HepG2 (cell line): ENCODE results near the gene PLEKHM2. TPM values are rescaled to one million over a fixed set of nuclear protein-coding genes. Genes with fewer than 3 reads are reported as not detected.

Source experiments
- ATAC-seq: fragments of 200-7000 bp; cut with Tn5 transposase; 3 replicates; pipeline ENCODE4 v1.9.1; 2020; ENCODE audit warnings: mild to moderate bottlenecking, moderate library complexity
- BruUV-seq: library from RNA; stranded (reverse); fragments of 400-500 nt; replicated peaks from 2 replicates; lab custom pipeline; 2021; lab: Mats Ljungman, UMichigan
- CTCF ChIA-PET: fragments of 300-600 bp; formaldehyde crosslinking; extraction: SDS; loops from one replicate; lab custom pipeline; 2021; ENCODE audit warnings: low total read pairs, inconsistent platforms, low intra/inter-chr PET ratio; lab: Yijun Ruan, JAX
- POLR2A ChIA-PET: fragments of 350-600 bp; sonication (Branson Sonifier 250); formaldehyde crosslinking; loops from one replicate; lab custom pipeline; 2020; ENCODE audit warnings: antibody characterized with exemption, inconsistent platforms; lab: Yijun Ruan, JAX
- DNase-seq: peaks from one replicate; pipeline ENCODE4 v3.0.0-alpha.2; 2015; ENCODE audit warnings: low spot score
- FAIRE-seq: peaks from 3 replicates; lab custom pipeline; 2011; peaks lifted over from hg19 to GRCh38; lab: Jason Lieb, UNC
- H2AFZ ChIP-seq: one replicate; pipeline ENCODE4 v1.6.1; 2011; ENCODE audit warnings: low read length, inconsistent platforms
- H3K27ac ChIP-seq: fragments of 300-600 bp; 3 replicates; pipeline ENCODE4 v1.8.0; 2011; ENCODE audit warnings: mixed run types, mild to moderate bottlenecking, mixed read lengths, low read length, inconsistent platforms; ENCODE audit not compliant: insufficient read depth; ENCODE audit errors: extremely low read length
- H3K27me3 ChIP-seq, 2 experiments: fragments of 200-600 bp in 1 of 2; 2 replicates in 1 of 2; 3 replicates in 1 of 2; pipeline versions ENCODE4 v1.6.0 to v1.8.0; 2011; ENCODE audit warnings: low read length in 2 of 2, mild to moderate bottlenecking in 2 of 2, moderate library complexity in 2 of 2, inconsistent platforms in 1 of 2; ENCODE audit not compliant: insufficient read depth in 2 of 2, control insufficient read depth in 1 of 2
- H3K36me3 ChIP-seq, 2 experiments: fragments of 200-600 bp in 1 of 2; replicated peaks in 1 of 2; 2 replicates in 1 of 2; 3 replicates in 1 of 2; pipeline versions ENCODE4 v1.5.1 to v1.8.0; 2011; ENCODE audit warnings: low read length in 2 of 2, inconsistent platforms in 1 of 2; ENCODE audit not compliant: insufficient read depth in 2 of 2, control insufficient read depth in 1 of 2
- H3K4me1 ChIP-seq: 2 replicates; pipeline ENCODE4 v1.5.1; 2012; ENCODE audit warnings: low read length, inconsistent platforms; ENCODE audit not compliant: insufficient read depth
- H3K4me2 ChIP-seq: 2 replicates; pipeline ENCODE4 v1.6.0; 2011; ENCODE audit warnings: low read depth, low read length, inconsistent platforms
- H3K4me3 ChIP-seq, 3 experiments: fragments of 200-600 bp in 1 of 3; sonication (generic), shearing (Covaris generic) in 1 of 3; replicated peaks in 1 of 3; 2 replicates each; pipeline ENCODE4 v1.5.1; 2011 to 2016; ENCODE audit warnings: low read length in 3 of 3, inconsistent platforms in 2 of 3, low read depth in 2 of 3, mild to moderate bottlenecking in 2 of 3, control low read depth in 1 of 3, mixed read lengths in 1 of 3; ENCODE audit not compliant: insufficient read depth in 1 of 3
- H3K79me2 ChIP-seq: one replicate; pipeline ENCODE4 v1.6.1; 2011; ENCODE audit warnings: low read length, inconsistent platforms; ENCODE audit not compliant: insufficient read depth
- H3K9ac ChIP-seq: 2 replicates; pipeline ENCODE4 v1.6.0; 2011; ENCODE audit warnings: mild to moderate bottlenecking, low read depth, low read length, inconsistent platforms; ENCODE audit not compliant: insufficient read depth
- H3K9me3 ChIP-seq: 2 replicates; pipeline ENCODE4 v1.5.1; 2012; ENCODE audit warnings: mild to moderate bottlenecking, low read length
- H4K20me1 ChIP-seq: 2 replicates; pipeline ENCODE4 v1.6.0; 2011; ENCODE audit warnings: inconsistent platforms, mild to moderate bottlenecking, low read length, moderate library complexity; ENCODE audit not compliant: insufficient read depth
- CENPT ChIP-seq: sonication (generic); formaldehyde crosslinking; IDR thresholded peaks from 2 replicates; pipeline ENCODE4 v1.8.0; 2022; ENCODE audit warnings: low read depth, mild to moderate bottlenecking, moderate library complexity, missing genetic modification reagents
- STAG1 ChIP-seq: sonication (generic); formaldehyde crosslinking; IDR thresholded peaks from 2 replicates; pipeline ENCODE4 v1.4.0; 2020; ENCODE audit warnings: missing genetic modification reagents
- ZNF121 ChIP-seq: sonication (generic); formaldehyde crosslinking; IDR thresholded peaks from 2 replicates; pipeline ENCODE4 v1.5.0; 2020; ENCODE audit warnings: mild to moderate bottlenecking, missing genetic modification reagents
- WGBS: methylation state at CpG from one replicate; pipeline ENCODE4 v1.1.6; 2017; ENCODE audit warnings: low lambda C conversion rate; 5-methylcytosine and 5-hydroxymethylcytosine counted together
- in situ Hi-C: cut with HindIII; loops from 2 replicates; pipeline ENCODE4 v1.10.0; 2017; ENCODE audit warnings: low pct_unique_long_range_greater_than_20kb; ENCODE audit not compliant: extremely low pct_ligation_motif_present
- intact Hi-C: fragments of 100-400 bp; cut with micrococcal nuclease; formaldehyde crosslinking; loops from one replicate; pipeline ENCODE4 v1.10.0; 2022; ENCODE audit not compliant: unreplicated experiment
- polyA plus RNA-seq, 8 experiments: library from polyadenylated mRNA; depleted of rRNA in 3 of 8; stranded (reverse) in 7 of 8; unstranded in 1 of 8; fragments of >200 nt; fragmentation: Illumina TruSeq in 4 of 8; extraction: Trizol in 4 of 8; gene quantifications; 2 replicates each; pipeline versions ENCODE4 v1.2.1 to v1.2.3, GENCODE V29; 2011 to 2016; ENCODE audit warnings: low read depth in 4 of 8, missing spikeins in 1 of 8, mixed read lengths in 1 of 8; ENCODE audit not compliant: insufficient read depth in 1 of 8
- total RNA-seq, 5 experiments: library from RNA; depleted of rRNA; stranded (reverse); fragments of >200 nt; fragmentation: Illumina TruSeq; extraction: Trizol; gene quantifications; 2 replicates each; pipeline ENCODE4 v1.2.3, GENCODE V29; 2016; ENCODE audit warnings: low read depth in 1 of 5
- TF ChIP-seq, protein P1 (sequence below): sonication (generic); formaldehyde crosslinking; conservative IDR thresholded peaks from 2 replicates; pipeline ENCODE4 v1.8.0; 2022; ENCODE audit warnings: low read depth, missing genetic modification reagents
- TF ChIP-seq, protein P2 (sequence below): sonication (generic); formaldehyde crosslinking; IDR thresholded peaks from 2 replicates; pipeline ENCODE4 v1.5.0; 2020; ENCODE audit warnings: mild to moderate bottlenecking, missing genetic modification reagents, moderate library complexity

The PLEKHM2 gene
- total and polyA plus RNA-seq, 2 of the 13 experiments (the other 11 are each of a cell fraction or from before 2014, with no cell fraction given): 16.5 to 27.3 TPM

DNA sequence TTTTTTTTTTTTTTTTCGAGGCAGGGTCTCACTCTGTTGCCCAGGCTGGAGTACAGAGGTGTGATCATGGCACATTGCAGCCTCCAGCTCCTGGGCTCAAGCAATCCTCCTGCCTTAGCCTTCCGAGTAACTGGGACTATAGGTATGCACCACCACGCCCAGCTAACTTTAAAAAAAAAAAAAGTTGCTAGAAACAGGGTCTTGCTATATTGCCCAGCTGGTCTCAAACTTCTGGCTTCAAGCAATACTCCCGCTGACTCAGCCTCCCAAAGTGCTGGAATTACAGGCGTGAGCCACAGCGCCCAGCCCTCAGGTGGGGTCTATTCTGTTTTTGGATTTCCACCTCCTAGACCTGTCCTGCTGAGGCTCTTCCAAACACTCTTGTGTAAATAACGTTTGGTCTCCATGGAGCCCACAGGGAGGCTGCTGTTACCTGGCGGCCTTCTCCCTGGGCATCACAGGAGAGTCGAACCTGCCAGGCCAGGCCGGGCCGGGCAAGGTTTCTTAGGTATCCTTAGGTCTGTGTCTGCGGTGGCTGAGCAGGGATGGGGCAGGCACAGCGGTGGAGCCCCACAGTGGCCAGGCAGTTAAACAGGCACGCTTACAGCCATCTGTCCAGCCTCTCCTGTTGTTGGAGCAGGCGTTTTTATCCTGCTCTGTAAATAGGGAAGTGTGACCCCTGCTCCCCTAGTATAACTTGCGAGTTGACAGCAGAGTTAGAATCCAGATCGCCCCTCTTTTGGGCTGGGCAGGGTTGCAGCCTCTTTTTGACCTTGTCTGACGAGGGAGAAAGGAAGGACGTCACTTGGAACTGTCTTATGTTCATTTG, 18.8 kb downstream of the PLEKHM2 start:
- H2AFZ ChIP-seq: no peak overlapping the region
- WGBS: 87% methylated on average over 18 of the region's 19 CpGs
- no TSS peak for BruUV-seq
- no peak overlapping the region for H3K9ac ChIP-seq
- DNase-seq (no peak), ATAC-seq (peak; percentile 84), FAIRE-seq (no peak)
- H3K27ac ChIP-seq: no peak overlapping the region
- ChIA-PET POLR2A (no interaction called here), CTCF (no interaction called here)
- no peaks in the 10 kb centered on the region for H4K20me1 ChIP-seq
- intact Hi-C loops (no loop called here), in situ Hi-C loops (no loop called here)
- TF ChIP-seq, protein P1, sequence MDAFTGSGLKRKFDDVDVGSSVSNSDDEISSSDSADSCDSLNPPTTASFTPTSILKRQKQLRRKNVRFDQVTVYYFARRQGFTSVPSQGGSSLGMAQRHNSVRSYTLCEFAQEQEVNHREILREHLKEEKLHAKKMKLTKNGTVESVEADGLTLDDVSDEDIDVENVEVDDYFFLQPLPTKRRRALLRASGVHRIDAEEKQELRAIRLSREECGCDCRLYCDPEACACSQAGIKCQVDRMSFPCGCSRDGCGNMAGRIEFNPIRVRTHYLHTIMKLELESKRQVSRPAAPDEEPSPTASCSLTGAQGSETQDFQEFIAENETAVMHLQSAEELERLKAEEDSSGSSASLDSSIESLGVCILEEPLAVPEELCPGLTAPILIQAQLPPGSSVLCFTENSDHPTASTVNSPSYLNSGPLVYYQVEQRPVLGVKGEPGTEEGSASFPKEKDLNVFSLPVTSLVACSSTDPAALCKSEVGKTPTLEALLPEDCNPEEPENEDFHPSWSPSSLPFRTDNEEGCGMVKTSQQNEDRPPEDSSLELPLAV (CRISPR knock-in tag): no peak
- TF ChIP-seq, protein P2, sequence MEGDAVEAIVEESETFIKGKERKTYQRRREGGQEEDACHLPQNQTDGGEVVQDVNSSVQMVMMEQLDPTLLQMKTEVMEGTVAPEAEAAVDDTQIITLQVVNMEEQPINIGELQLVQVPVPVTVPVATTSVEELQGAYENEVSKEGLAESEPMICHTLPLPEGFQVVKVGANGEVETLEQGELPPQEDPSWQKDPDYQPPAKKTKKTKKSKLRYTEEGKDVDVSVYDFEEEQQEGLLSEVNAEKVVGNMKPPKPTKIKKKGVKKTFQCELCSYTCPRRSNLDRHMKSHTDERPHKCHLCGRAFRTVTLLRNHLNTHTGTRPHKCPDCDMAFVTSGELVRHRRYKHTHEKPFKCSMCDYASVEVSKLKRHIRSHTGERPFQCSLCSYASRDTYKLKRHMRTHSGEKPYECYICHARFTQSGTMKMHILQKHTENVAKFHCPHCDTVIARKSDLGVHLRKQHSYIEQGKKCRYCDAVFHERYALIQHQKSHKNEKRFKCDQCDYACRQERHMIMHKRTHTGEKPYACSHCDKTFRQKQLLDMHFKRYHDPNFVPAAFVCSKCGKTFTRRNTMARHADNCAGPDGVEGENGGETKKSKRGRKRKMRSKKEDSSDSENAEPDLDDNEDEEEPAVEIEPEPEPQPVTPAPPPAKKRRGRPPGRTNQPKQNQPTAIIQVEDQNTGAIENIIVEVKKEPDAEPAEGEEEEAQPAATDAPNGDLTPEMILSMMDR (CRISPR knock-in tag): peak; percentile 46
- TF ChIP-seq STAG1 (CRISPR knock-in tag) (peak; percentile 54), ZNF121 (CRISPR knock-in tag) (peak; percentile 74), CENPT (CRISPR knock-in tag) (no peak)
- no peaks in the 10 kb centered on the region for H3K9me3 ChIP-seq
- no peaks in the 10 kb centered on the region for H3K4me1 ChIP-seq
- peaks cover 4 to 15% of the 10 kb centered on the region in 2 experiments; a peak in 3 of 5 replicates for H3K36me3 ChIP-seq
- H3K4me3 ChIP-seq: no peak overlapping the region
- peaks cover 3% of the 10 kb centered on the region for H3K79me2 ChIP-seq
- H3K4me2 ChIP-seq: no peak overlapping the region
- H3K27me3 ChIP-seq: no peaks in the 10 kb centered on the region
